Central memory CD8-positive, alpha-beta T cell (primary cell): ENCODE measurements around the gene RND1.

Experiments
- ATAC-seq: fragments of 150-1000 bp; cut with Tn5 transposase; replicated peaks from 2 replicates; pipeline ENCODE4 v1.10.0; 2022; ENCODE audit warnings: mild to moderate bottlenecking, moderate FRiP score, moderate number of reproducible peaks; ENCODE audit not compliant: poor library complexity, severe bottlenecking; ENCODE audit errors: extremely low read depth
- DNase-seq, 2 donors: peaks; one replicate each; pipeline ENCODE4 v3.0.0; 2021; ENCODE audit warnings: low spot score in 2 of 2
- H3K27ac Mint-ChIP-seq: one replicate; pipeline ENCODE4 v1.8.0; 2022; ENCODE audit warnings: low read depth, mild to moderate bottlenecking, moderate library complexity, mixed read lengths
- H3K27me3 Mint-ChIP-seq: one replicate; pipeline ENCODE4 v1.8.0; 2022; ENCODE audit warnings: mixed read lengths
- H3K36me3 Mint-ChIP-seq: one replicate; pipeline ENCODE4 v1.8.0; 2022; ENCODE audit warnings: mild to moderate bottlenecking, moderate library complexity, mixed read lengths; ENCODE audit not compliant: insufficient read depth
- H3K4me1 Mint-ChIP-seq: one replicate; pipeline ENCODE4 v1.8.0; 2022; ENCODE audit warnings: mixed read lengths
- H3K4me3 Mint-ChIP-seq: one replicate; pipeline ENCODE4 v1.8.0; 2022; ENCODE audit warnings: mild to moderate bottlenecking, moderate library complexity, mixed read lengths
- H3K9me3 Mint-ChIP-seq: one replicate; pipeline ENCODE4 v1.8.0; 2022; ENCODE audit warnings: mixed read lengths

Gene RND1

GRCh38 chr12:48832321-48833060 is 33.2 kb downstream of the RND1 start:
- no peaks in the 10 kb centered on the region for H3K9me3 Mint-ChIP-seq
- no peaks in the 10 kb centered on the region for H3K27me3 Mint-ChIP-seq
- no peak for ATAC-seq
- no peak for DNase-seq
- no peak overlapping the region for H3K27ac Mint-ChIP-seq
- H3K4me3 Mint-ChIP-seq, result no peak overlapping the region
- H3K4me1 Mint-ChIP-seq, result peaks cover 16% of the 10 kb centered on the region
- H3K36me3 Mint-ChIP-seq, result peaks cover 71% of the 10 kb centered on the region

DNA sequence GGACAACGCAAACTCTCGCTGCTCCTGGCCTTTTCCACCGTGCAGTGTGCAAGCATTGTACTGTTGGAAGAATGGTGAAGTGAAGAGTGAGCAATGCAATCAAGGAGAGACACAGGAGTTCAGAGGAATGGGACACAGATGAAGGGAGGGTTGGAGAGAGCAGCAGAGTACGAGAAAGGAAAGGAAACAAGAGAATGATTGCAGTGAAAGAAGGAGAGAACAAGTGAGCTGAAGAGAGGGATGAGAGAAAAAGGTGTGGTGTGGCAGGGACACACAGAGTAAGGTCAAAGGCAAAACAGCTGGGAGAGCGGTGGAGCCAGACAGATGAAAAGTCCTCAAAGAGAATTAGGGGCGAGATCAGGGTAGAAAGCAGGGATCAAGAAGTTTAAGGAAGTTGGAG is 34.4 kb downstream of the RND1 start:
- Mint-ChIP-seq H3K4me1 (peaks cover 16% of the 10 kb centered on the region), H3K27me3 (no peaks in the 10 kb centered on the region), H3K4me3 (no peak overlapping the region), H3K36me3 (peaks cover 59% of the 10 kb centered on the region), H3K9me3 (no peaks in the 10 kb centered on the region), H3K27ac (no peak overlapping the region)
- DNase-seq, result no peak
- ATAC-seq, result no peak

DNA sequence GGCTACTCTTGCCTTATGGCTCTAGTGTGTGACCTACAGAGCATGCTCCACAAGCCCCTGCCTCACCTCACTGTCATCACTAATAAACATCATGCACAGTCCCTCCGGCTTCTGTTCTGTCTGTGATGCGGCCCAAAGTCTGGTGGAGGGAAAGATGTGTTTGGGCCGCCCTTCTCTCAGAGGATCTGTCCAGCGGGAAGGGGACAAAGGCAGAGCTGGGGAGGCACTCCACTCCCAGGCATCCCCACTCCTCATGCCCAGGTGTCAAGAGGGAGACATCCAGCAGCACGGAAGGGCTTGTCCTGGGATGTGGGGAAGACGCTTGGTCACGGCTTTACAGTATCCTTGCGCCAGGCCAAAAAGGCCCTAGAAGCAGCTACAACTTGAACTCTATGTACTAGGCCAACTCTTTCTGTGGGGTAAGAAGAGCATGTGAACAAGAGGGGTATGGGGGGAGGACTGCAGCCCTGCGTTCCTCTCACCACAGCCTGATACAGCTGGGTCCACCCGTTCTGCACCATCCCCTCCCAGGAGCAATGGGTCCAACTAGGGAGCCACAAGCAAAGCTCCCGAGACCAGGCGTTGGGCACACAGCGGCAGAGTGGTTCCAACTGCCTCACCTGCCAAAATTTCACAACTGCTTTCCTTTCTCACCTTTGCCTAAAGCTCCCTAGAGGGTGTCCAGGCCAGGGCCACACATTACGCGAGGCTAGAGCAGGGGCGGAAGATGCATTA is 36.7 kb downstream of the RND1 start:
- ATAC-seq, result no peak
- Mint-ChIP-seq H3K9me3 (no peaks in the 10 kb centered on the region), H3K4me3 (no peak overlapping the region), H3K27ac (no peak overlapping the region), H3K4me1 (peaks cover 18% of the 10 kb centered on the region), H3K36me3 (peaks cover 41% of the 10 kb centered on the region), H3K27me3 (no peaks in the 10 kb centered on the region)
- no peak for DNase-seq

- Mint-ChIP-seq H3K9me3 (no peaks in the 10 kb centered on the region), H3K36me3 (peaks cover 35% of the 10 kb centered on the region), H3K27me3 (no peaks in the 10 kb centered on the region), H3K27ac (no peak overlapping the region), H3K4me3 (no peak overlapping the region), H3K4me1 (peaks cover 24% of the 10 kb centered on the region)
- no peak for DNase-seq
- ATAC-seq, result no peak
Measured at GRCh38 chr12:48828293-48828692, 37.4 kb downstream of the RND1 start.

GRCh38 chr12:48827513-48828096 is 38.1 kb downstream of the RND1 start:
- no peak overlapping the region for H3K4me3 Mint-ChIP-seq
- H3K9me3 Mint-ChIP-seq, result no peaks in the 10 kb centered on the region
- DNase-seq (no peak), ATAC-seq (no peak)
- peaks cover 24% of the 10 kb centered on the region for H3K4me1 Mint-ChIP-seq
- H3K27ac Mint-ChIP-seq, result no peak overlapping the region
- H3K36me3 Mint-ChIP-seq, result peaks cover 28% of the 10 kb centered on the region
- H3K27me3 Mint-ChIP-seq, result no peaks in the 10 kb centered on the region

DNA sequence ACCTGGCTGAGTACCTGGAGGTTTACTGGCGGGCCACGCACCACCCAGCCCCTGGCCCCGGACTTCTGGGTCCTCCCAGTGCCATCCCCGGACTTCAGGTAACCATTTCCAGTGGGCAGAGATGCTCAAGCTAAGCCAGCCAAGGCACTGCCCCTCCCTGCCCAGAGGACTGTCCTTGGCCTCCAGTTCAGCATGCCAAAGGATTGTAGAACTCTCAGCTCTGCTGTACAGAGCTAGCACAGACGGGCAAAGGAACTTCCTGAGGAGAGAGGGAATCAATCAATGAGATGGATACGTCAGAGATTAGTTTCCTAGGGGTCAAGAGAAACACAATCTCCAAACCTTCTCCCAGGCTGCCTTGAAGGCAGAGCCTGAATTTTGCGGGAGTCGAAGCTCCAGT is 38.6 kb downstream of the RND1 start:
- Mint-ChIP-seq H3K9me3 (no peaks in the 10 kb centered on the region), H3K4me3 (no peak overlapping the region), H3K27ac (no peak overlapping the region), H3K27me3 (no peaks in the 10 kb centered on the region), H3K36me3 (peaks cover 23% of the 10 kb centered on the region), H3K4me1 (peaks cover 24% of the 10 kb centered on the region)
- ATAC-seq (no peak), DNase-seq (no peak)

DNA sequence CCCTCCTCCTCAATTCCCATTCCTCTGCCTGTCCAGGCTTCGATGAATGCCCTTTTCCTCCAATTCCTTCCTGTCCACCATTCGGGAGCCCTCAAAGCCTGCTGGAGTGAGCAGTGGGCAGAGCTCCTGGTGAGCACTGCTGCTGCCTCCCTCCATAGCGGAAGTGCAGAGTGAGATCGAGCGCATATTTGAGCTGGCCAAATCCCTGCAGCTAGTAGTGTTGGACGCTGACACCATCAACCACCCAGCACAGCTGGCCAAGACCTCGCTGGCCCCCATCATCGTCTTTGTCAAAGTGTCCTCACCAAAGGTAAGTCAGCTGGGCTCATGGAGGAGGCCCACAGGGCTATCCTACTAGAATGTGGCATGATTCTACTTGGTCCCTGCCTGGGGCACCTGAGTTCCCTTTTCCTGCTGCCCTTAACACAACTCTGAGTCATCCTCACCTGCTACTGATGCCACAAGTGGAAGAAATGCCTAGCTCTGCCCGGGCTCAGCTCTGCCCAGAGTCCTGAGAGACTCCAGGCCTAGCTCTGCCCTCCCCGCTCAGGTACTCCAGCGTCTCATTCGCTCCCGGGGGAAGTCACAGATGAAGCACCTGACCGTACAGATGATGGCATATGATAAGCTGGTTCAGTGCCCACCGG is 39.3 kb downstream of the RND1 start:
- ATAC-seq, result no peak
- peaks cover 22% of the 10 kb centered on the region for H3K4me1 Mint-ChIP-seq
- no peak overlapping the region for H3K4me3 Mint-ChIP-seq

DNA sequence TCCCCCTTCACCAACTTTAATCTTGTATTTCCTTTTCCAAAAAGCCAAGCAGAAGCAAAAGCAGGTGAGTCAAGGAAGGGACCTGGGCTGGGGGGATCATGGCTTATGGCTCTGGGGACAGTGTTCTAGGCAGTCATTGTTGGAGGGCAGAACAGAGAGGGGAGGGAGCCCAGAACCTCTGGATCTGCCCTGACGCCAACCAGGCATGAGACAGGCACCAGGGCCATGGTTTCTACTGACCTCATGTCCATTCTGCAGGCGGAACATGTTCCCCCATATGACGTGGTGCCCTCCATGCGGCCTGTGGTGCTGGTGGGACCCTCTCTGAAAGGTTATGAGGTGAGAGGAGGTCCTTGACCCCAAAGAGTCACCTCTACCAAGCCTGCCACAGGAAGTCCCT is 40.8 kb downstream of the RND1 start:
- Mint-ChIP-seq H3K9me3 (no peaks in the 10 kb centered on the region), H3K4me3 (no peak overlapping the region), H3K27me3 (no peaks in the 10 kb centered on the region), H3K36me3 (peaks cover 11% of the 10 kb centered on the region), H3K4me1 (peaks cover 18% of the 10 kb centered on the region), H3K27ac (peak overlapping the region; percentile 9)
- no peak for ATAC-seq
- no peak for DNase-seq

More for the DNA sequence above, 39.3 kb downstream of the RND1 start:
- Mint-ChIP-seq H3K9me3 (no peaks in the 10 kb centered on the region), H3K27me3 (no peaks in the 10 kb centered on the region), H3K27ac (peak overlapping the region; percentile 30), H3K36me3 (peaks cover 18% of the 10 kb centered on the region)
- DNase-seq, result no peak

DNA sequence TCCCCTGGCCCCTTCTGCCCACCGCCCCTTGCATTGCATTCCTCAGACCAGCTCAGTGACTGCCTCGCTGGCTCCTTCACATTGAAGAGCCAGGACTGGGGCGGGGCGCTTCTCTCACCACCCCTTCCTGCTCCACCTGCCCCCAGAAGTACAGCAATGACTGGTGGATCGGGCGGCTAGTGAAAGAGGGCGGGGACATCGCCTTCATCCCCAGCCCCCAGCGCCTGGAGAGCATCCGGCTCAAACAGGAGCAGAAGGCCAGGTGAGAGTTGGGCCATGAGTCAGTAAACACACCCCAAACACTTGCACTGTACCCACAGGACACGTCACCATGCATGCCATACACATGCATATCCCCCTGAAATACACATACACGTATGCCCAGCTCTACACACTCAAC is 41.6 kb downstream of the RND1 start:
- peaks cover 26% of the 10 kb centered on the region for H3K4me1 Mint-ChIP-seq
- peaks cover 9% of the 10 kb centered on the region for H3K36me3 Mint-ChIP-seq
- H3K4me3 Mint-ChIP-seq, result no peak overlapping the region
- H3K27me3 Mint-ChIP-seq, result no peaks in the 10 kb centered on the region
- H3K9me3 Mint-ChIP-seq, result no peaks in the 10 kb centered on the region
- DNase-seq (peak in 1 of 2 donors; percentile 59), ATAC-seq (peak; percentile 87)
- peak overlapping the region; percentile 9 for H3K27ac Mint-ChIP-seq

- H3K36me3 Mint-ChIP-seq, result peaks cover 3% of the 10 kb centered on the region
- H3K27ac Mint-ChIP-seq, result peak overlapping the region; percentile 42
- ATAC-seq (no peak), DNase-seq (no peak)
- no peaks in the 10 kb centered on the region for H3K27me3 Mint-ChIP-seq
- H3K4me1 Mint-ChIP-seq, result peaks cover 27% of the 10 kb centered on the region
- no peak overlapping the region for H3K4me3 Mint-ChIP-seq
- H3K9me3 Mint-ChIP-seq, result no peaks in the 10 kb centered on the region
Measured at GRCh38 chr12:48823281-48823680, 42.4 kb downstream of the RND1 start.

GRCh38 chr12:48822711-48823110 is 43.0 kb downstream of the RND1 start:
- Mint-ChIP-seq H3K4me3 (no peak overlapping the region), H3K27ac (peak overlapping the region; percentile 42), H3K4me1 (peaks cover 33% of the 10 kb centered on the region), H3K27me3 (no peaks in the 10 kb centered on the region), H3K9me3 (no peaks in the 10 kb centered on the region), H3K36me3 (peaks cover 5% of the 10 kb centered on the region)
- DNase-seq (no peak), ATAC-seq (no peak)

DNA sequence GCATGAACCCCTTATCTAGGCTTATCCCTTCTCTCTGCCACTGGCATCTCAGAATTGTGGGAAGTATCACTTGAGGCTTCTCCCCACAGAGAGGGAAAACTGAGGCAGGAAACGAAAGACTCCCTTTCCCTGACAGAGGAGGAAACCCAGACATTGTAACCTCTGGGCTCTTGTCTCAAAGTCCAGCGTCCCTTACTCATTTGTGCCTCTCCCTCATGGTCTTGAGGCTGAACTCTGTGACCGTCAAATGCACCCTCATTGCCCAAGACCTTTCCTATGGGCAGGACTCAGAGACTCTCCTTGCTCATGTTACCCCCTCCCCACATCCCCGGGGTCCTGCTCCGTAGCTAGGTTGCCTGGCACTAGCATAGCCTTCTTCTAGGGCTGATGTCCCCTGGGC is 43.5 kb downstream of the RND1 start:
- ATAC-seq (no peak), DNase-seq (no peak)
- Mint-ChIP-seq H3K4me3 (no peak overlapping the region), H3K4me1 (peaks cover 38% of the 10 kb centered on the region), H3K36me3 (peaks cover 7% of the 10 kb centered on the region), H3K27me3 (no peaks in the 10 kb centered on the region), H3K9me3 (no peaks in the 10 kb centered on the region), H3K27ac (peak overlapping the region; percentile 42)
